GM21717 (cell line): ENCODE results near the gene LCN9.
"Not testable (repeated sequence)": the region's sequence is repeated elsewhere in the genome, so short reads cannot be mapped to it uniquely, and the experiment has no call there.

Experiments
- ATAC-seq: cut with Tn5 transposase; IDR thresholded peaks from one replicate; pipeline ENCODE4 v1.9.1; 2021; ENCODE audit warnings: mild to moderate bottlenecking, moderate library complexity; ENCODE audit not compliant: unreplicated experiment

The LCN9 gene

DNA sequence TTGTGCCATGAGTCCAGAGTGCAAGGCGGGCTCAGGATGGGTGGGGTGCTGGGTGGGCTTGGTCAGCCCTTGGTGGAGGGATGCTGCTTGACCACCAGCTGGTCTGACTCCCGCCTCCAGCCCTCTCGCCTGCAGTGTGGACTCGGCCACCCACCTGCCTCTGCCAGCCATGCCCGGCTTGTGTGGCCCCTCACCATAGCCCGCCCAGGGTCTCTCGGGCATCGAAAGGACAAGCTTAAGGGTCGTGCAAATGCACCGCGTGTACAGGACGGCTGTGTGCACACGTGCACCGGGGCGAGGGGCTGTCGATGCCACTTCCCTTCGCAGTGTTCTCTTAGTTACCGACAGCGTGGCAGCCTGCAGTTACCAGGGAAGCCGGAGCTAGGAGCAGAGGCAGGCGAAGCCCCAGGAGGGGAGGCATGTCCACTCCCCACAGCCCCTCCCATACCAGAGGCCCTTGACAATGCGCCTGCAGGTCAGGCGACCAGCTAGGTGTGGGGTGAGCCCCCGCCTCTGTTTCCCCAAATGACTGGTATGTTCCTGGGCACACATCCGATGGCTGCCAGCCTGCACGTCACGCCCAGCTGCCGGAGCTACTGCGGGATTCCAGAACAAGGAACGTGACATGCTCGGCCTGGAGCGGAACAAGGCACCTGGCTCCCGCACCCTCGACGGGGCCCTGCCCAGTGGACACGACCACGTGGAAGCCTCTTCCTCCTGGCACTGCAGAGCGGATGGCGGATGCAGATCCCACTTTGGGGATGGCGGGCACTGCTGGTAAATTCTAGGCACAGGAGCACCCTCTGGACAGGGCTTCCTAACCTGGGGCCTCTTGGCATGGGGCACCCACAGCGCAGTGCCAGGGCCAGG lies 7.8 kb downstream of the LCN9 start:
- ATAC-seq = no peak

DNA sequence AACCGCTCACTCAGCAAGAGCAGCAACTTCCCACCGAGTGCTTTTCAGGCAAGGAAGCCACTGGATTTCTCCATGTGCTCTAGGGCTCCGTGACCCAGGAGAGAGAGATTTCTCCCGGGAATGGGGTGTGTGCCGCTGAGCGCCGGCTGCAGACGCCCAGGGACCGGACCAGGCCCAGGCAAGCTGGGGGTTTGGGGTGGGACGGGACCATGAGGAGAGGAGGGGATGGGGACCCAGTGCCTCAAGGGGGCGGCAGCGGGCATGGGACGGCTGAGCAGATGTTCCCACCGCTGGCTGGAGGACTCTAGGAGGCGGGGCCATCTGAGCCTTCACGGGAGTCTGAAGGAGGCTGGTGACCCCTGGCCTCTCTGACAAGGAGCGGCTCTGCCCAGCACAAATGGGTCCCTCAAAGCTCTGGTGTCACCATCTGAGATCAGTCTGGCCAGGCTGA lies 8.5 kb downstream of the LCN9 start:
- ATAC-seq = no peak

DNA sequence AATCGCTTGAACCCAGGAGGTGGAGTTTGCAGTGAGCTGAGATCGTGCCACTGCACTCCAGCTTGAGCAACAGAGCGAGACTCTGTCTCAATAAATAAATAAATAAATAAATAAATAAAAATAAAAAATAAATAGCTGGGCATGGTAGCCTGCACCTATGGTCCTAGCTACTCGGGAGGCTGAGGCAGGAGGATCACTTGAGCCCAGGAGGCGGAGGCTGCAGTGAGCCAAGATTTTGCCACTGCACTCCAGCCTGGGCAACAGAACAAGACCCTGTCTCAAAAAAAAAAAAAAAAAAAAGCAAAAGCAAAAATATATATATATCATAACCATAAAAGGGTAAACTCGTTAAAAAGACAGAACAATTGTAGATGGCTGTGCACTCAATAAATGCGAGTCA lies 9.7 kb downstream of the LCN9 start:
- ATAC-seq = not testable (repeated sequence)

DNA sequence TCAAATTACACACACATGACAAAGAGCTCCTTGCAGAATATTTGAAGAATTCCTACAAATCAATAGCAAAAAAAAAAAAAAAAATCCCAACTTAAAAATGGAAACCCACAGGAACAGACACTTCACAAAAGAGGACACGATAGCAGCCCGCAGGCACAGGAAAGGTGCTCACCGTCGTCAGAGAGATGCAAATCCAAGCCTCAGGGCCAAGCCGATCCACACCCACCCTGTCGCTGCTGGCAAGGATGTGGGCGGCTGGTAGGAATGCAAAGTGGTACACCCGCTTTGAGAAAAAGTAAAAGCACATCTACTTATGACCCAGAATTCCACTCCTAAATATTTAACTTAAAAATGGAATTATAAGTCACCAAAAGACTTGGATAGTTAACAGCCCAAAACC lies 10.8 kb downstream of the LCN9 start:
- no peak for ATAC-seq

DNA sequence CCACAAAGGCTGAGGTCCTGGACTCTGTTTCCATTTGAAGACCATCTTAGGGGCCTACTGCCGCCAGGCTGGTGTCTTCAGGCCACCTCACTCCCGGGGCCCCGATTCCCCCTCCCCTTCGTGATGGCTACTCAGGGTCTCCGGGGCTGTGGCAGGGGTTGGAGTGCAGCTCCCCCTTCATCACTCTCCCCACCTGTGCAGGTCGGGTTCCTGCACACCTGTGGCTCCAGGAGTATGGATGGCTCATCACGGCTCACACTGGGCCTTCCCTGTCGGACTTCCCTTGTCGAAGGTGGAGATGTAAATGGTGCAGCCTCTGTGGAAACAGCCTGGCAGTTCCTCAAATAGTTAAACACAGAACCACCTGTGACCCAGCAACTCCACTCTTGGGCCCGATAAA lies 11.9 kb downstream of the LCN9 start:
- ATAC-seq = no peak

DNA sequence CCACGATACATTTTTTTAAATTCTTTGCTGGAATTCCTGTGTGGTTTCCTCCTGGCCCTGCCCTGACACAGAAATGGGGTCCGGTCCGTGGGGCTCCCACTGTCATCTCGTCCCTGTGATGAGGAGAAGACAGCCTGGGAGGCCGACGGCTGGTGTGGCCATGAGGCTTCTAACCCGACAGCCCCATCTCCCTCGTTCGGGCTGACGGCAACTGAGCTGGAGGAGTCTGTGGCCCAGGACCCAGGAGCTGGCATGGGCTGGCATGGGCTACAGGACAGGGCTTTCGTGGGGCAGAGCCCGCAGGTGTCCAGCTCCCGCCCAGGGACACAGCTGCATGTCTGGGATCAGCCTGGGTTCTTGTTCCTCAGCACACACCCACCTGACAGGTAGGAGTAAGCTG lies 13.8 kb downstream of the LCN9 start:
- ATAC-seq = no peak

DNA sequence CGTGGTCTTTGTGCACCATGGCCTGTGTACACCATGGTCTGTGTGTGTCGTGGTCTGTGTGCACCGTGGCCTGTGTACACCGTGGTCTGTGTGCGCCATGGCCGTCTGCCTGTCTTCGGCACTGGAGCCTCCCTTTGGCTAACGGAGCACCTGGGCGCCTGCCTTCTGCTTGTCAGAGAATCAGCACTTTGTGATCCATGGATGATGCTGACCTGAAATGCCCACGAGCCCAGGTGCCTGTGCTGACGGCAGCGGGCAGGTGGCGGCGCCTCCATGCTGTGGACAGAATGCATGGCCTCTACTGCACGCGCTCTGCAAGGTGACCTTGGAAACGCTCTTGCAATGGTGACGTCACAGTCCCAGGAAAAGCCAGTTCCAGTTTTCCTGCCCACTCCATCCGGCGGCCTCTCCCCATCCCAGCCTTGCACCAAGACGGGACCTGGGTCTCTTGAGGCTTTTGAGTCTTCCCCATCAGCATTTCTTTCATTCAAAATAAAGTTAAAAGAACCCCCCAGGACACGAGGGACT lies 14.6 kb downstream of the LCN9 start:
- no peak for ATAC-seq

DNA sequence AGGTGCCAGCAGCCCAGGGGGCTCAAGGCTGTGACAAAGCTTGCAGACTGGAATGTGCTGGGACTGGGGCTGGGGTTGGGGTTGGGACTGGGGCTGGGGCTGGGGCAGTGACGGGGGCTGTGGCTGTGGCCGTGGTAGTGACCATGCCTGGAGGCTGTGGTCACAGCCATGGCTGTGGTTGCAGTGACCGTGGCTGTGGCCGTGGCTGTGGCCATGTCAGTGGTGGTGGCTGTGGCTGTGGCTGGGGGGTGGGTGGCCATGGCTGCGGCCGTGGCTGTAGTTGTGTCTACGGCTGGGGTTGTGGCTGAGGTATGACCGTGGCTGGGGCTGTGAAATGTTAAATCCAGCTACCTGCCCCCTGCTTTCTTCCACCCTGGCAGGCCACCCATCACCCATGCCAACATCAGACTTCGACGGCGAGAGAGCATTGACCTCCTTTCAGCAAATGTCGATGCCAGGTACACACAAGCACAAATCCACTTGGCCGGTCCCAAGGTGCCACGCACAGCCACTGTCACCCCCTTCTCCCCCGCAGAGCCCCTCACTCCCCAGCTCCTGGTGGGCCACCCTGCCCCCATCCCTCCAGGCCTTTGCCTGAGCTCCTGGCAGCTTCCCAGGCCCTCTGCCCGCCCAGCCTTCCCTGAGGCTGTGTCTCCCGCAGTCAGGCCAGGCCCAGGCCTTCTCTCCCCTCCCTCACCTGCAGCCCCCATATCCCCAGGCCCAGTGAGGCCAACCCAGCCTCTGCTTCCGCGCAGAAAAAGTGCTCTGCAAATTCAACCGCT lies 15.3 kb downstream of the LCN9 start:
- no peak for ATAC-seq

DNA sequence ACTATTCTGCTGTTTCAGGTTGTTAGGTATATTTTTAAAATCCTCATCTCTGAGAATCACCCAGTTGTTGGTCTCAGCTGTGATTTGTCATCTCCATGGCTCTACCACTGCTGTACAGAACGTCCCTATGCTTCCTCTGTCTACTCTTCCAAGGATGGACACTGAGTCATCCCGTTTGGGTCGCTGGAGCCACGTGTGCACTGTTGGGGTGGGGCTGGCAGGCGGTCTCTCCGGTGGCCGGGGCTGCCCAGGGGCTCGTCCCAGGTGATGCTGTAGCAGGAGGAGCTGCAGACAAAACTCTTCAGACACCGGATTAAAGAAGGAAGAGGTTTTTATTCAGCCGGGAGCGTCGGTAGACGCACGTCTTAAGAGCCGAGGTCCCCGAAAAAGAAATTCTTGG lies 16.9 kb downstream of the LCN9 start:
- ATAC-seq = no peak

DNA sequence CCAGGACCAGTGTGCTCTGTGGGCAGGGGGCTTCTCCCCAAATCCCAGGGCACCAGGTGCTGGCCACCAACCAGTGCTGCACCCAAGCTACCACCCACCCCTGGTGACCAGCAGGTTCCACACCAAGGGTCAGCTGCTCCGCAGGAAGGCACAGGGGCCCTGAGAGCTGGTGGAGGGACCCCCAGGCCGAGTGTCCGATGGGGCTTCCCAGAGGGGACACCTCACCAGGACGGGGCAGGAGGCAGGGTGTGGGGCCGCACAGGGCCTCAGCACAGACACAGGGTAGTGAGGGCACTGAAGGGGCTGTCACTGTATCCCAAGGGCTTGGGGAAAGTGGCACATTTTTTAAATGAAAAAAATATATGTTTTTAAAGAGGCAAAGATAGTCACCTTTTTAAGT lies 18.1 kb downstream of the LCN9 start:
- ATAC-seq = no peak

DNA sequence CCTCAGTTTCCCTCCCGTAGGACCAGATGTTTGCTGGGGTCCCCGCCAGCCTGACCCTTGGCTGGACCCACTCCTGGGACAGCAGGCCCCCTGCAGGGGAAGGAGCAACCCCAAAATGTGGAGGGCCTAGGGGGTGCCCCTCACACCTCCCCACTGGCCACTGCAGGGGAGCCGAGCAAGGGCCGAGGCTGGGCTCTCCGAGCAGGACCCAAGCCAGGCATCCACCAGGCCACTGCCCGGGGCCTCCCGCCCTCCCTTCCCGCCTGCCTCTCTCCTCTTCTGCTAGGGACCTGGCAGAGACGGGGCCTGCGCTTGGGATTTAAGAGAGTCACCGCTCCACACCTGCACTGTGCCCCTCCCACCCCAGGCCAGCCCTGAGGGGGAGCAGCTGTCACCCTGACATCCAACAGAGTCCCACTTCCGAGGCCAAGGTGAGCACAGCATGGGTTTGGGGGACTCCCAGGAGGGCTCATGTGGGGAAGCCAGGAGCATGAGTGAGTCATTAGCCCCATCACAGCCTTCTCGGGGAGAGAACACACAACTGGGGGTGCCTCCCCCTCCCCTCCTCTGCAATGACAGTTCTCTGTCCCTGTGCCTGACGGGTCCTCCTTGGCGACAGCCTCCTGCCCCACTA lies 20.4 kb downstream of the LCN9 start:
- no peak for ATAC-seq

DNA sequence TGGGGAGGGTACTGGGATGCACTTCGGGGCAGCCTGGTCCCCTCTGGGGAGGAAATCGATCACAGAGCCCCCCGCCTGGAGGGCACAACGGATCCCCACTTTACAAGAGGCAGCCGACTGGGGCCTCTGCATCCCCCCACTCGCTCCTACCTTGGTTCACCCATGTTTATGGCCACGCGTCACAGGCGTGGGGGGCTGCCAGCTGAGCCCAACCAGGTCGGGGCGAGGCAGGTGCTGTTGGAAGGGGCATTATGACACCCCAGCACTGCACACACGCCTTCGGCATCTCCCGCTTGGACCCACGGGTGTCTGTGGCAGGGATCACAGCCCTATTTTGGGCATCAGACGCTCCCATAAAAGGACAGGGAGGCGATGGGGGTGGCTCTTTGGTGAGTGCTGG lies 21.6 kb downstream of the LCN9 start:
- no peak for ATAC-seq

DNA sequence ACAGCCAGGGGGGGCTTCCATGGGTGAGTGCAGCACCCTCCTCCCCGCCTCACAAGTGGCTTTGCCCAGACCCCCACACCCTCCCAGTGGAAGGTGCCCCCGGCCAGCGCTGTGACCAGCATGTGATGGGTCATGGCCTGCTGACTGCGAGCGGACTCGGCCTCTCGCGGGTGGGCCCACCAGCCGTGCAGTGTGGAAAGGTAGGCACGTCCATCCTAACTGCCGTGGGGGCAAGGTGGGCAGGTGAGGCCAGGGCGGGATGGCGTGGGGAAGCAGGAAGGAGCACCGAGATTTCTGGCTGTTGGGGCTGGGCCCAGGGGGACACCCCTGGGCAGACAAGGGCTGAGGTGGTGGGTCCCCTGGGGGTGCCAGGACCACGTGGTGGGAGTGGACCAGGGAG lies 24.1 kb downstream of the LCN9 start:
- no peak for ATAC-seq

DNA sequence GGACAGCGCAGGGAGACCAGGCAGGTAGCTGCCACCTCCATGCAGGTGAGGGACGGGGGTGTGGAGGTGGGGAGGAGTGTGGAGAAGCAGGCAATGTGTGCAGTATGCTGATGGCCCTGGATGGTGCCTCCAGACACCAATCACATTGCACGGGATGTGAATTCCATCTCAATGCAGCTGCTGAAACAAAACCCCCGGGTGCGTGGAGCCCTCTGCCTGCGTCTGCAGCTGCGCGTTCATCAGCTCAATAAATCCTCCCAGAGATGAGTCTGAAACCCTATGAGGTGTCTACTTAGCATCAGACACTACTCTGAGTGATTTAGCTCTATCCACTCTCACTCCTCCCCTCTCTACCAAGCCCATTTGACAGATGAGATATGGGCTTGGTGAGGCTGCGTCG lies 25.9 kb downstream of the LCN9 start:
- ATAC-seq = no peak

DNA sequence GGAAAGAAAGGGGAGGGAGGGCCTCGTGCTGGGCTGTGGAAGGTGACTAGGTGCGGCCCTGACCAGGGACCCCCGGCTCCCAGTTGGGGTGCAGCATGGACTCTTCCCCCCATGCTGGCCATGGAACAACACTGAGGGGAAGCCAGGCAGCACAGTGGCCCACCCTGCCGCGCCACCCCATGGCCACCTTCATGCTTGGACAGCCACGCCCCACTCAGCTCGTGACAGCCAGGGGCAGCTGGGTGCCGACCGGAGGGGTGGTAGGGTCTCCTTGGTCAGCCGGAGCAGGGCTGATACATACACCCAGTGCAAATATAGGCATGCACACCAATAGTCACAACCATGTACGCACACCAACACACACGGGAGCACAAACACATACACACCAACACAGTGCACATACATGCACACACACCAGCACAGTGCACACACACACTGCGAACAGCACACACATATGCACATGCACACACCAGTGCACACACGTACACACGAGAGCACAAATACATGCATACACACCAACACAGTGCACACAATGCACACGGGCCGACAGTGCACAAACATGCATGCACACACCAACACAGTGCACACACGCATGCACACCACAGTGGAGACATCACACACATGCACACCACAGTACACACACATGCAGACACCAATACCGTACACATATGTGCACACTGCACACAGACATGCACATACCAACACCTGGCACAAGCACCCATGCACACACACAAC lies 27.9 kb downstream of the LCN9 start:
- no peak for ATAC-seq

DNA sequence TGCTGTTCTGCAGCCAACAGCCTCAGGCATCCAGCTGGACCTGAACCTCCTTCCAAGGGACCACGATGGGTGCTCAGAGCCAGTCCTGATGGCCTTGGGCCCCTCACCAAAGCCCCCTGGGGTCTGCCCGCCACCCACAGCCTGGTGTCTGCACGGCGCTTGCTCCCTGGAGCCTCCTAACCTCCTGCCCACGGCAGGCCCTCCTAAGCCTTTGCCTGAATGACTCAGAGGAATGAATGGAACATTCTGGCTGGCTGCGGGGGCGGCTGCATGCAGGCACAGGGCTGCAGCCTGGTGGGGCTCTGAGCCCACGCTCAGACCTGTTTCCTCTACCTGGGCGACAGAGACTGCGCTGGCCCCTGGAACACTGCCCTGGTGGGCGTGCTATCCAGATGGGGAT lies 29.3 kb downstream of the LCN9 start:
- no peak for ATAC-seq

DNA sequence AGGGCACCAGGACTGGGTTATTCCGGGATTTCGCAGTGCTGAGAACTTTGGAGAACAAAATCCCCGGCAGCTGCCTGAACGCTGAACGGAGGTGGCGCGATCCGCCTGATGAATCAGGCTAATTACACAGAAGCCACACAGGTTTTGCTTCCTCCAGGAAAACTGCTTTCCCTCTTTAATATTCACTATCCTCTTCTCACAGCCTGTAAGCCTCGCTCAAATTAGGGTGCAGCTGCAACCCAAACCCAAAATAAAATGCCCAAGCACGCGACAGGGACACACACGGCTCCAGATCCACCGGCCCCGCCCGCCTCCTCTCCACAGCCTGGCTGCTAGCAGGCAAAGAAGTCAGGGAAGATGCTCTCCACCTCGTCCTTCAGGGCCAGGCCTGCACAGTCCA lies 30.2 kb downstream of the LCN9 start:
- no peak for ATAC-seq

DNA sequence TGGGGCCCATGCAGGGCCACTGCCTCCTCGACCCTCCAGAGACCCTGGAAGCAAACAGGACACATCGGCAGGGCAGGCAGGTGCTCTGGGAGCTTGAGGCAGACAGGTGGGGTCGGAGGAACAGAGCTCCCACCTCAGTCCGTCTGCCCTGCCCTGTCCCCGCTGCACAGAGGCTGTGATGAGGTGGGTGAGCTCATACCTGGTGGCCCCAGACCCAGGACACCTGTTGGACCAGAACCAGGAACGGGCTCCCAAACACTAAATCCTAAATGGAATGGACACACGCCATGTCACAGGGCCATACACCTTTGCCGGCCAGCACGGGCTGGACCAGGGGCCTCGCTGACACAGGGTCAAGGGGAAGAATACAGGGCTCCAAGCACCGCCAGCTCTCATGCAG lies 30.7 kb downstream of the LCN9 start:
- ATAC-seq = no peak

DNA sequence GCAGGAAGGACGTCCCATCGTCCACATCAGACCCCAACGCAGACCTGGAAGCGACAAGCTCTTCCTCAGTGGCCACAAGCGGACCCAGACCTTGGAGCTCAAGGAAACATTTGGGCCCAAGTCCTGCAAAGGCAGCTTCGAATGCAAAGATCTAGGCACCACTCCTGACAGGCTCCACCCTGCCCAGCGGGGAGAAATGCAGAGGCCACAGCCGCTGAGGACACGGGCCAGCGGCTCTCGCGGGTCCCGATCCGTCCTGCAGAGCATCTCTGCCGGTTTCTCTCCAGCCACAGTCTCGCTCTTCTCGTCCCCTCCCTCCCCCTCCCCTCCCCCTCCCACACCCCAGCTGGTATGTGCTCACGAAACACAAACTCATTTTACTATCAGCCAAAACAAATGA lies 31.3 kb downstream of the LCN9 start:
- ATAC-seq = no peak

DNA sequence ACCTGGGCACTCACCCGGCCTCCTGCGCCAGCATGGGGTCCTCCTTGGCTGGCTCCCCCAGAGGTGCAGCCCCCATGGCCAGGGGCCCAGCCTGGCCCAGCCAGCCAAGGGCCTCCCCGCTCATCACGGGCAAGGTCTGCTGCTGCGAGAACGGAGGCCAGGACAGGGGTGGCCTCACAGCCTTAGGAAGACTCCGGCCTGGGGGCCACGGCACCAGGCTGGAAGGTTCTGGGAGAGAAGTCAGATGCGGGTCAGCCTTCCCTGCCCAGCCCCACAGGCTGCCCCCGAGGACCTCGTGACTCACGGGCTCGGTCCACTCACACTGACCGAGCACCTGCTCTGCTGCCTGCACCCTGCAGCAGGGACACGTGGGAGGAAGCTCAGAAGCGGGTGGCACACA lies 31.9 kb downstream of the LCN9 start:
- ATAC-seq = no peak

DNA sequence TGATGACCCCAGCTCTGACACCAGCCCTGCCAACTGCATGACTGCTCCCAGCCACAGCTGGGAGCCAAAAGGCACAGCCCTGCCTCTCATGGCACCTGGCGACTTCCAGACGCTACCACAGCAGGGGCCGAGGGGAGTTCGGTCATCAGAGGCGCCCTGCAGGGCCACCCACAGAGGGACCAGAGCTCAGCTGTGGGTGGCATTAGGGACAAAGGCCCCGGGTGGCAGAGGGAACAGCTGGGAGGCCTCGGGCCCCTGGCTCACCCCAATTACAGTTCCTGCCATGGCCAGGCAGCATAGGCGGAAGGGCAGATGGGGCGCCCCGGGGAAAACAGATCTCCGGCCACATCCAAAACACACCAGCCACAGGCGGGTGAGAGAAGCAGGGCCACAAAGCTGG lies 32.5 kb downstream of the LCN9 start:
- ATAC-seq = no peak
